MM.1S (cell line): ENCODE data around the gene CYP4A22.
A peak's percentile ranks its signal among the peaks of the same experiment; 100 is the strongest.
"Not testable (repeated sequence)": the region's sequence is repeated elsewhere in the genome, so short reads cannot be mapped to it uniquely, and the experiment has no call there.

Experiments used
- EZH2 ChIP-seq: fragments of 300-600 bp; sonication (generic); optimal IDR thresholded peaks from 2 replicates; pipeline ENCODE3; 2017; ENCODE audit warnings: low read depth, mild to moderate bottlenecking, antibody characterized with exemption, low read length, mixed read lengths
- EZH2phosphoT487 ChIP-seq: fragments of 300-600 bp; sonication (generic); IDR thresholded peaks from 2 replicates; pipeline ENCODE4 v1.6.1; 2018; ENCODE audit warnings: antibody characterized with exemption, low read length
- TF ChIP-seq, protein P1 (sequence below): fragments of 300-600 bp; sonication (generic); IDR thresholded peaks from 2 replicates; pipeline ENCODE4 v1.5.1; 2016; ENCODE audit warnings: antibody characterized with exemption, low read length, mixed read lengths

DNA sequence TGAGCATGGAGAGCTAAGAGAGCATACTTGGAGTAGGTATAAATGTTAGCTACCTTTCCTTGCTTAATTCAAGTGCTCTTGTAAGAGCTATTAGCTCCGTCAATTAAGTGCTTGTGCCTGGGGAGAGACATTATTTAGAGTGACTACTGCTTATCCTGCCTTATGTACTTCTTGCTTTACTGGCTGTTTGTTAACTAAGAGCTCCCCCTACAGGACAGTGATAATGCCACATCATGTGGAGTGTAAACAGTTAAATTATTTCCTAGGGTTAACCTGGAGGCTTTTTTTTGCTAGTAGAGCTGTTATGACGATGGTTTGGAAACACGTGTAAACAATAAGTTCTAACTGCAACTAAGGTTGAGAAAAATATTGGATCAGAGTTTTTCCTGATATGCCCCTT is 45.8 kb upstream of the CYP4A22 start:
- TF ChIP-seq, protein P1, sequence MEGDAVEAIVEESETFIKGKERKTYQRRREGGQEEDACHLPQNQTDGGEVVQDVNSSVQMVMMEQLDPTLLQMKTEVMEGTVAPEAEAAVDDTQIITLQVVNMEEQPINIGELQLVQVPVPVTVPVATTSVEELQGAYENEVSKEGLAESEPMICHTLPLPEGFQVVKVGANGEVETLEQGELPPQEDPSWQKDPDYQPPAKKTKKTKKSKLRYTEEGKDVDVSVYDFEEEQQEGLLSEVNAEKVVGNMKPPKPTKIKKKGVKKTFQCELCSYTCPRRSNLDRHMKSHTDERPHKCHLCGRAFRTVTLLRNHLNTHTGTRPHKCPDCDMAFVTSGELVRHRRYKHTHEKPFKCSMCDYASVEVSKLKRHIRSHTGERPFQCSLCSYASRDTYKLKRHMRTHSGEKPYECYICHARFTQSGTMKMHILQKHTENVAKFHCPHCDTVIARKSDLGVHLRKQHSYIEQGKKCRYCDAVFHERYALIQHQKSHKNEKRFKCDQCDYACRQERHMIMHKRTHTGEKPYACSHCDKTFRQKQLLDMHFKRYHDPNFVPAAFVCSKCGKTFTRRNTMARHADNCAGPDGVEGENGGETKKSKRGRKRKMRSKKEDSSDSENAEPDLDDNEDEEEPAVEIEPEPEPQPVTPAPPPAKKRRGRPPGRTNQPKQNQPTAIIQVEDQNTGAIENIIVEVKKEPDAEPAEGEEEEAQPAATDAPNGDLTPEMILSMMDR = peak; percentile 28; the same call in 1 of the 2 replicates
- TF ChIP-seq EZH2phosphoT487, EZH2: not testable (repeated sequence)
